ENCODE data around the gene LMO4.

Gene LMO4

DNA sequence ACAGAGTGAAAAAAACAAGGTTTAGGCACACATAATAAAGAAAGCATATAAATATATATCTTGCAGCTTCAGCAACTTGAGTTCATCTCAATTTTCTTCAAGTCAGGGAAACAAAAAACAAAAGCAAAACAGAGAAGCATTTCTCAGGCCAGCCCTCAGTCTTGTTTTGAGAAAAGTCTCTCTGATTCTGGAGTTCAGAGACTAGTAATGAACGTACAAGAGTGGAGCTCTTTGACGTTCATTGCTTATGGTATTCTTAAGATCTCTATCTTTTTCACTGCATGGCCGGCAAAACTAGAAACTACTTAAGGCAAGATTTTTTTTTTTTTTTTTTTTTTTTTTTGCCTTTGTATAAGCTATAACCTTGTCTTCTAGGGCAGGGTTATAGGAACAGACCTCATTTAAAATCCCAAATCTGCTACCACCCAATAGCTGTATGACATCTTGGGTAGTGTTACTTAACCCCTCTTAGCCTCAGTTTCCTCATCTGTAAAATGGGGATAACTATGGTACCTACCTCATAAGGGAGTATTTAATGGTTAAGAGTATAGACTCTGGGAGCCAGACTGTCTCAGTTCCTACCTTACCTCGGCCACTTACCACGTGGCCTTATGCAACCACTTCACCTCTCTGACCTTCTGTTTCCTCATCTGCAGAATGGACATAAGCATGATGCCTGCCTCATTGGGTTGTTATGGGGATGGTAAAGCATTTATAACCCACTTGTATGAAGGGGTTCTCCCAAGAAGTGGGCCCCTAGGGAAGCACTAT is 33.6 kb downstream of the LMO4 start:
- no peak for DNase-seq (ENCODE audit: low read depth)
- in situ Hi-C loops (cut with HindIII; ENCODE audit: low sequenced_read_pairs): no loop called here
- TF ChIP-seq, protein P1, sequence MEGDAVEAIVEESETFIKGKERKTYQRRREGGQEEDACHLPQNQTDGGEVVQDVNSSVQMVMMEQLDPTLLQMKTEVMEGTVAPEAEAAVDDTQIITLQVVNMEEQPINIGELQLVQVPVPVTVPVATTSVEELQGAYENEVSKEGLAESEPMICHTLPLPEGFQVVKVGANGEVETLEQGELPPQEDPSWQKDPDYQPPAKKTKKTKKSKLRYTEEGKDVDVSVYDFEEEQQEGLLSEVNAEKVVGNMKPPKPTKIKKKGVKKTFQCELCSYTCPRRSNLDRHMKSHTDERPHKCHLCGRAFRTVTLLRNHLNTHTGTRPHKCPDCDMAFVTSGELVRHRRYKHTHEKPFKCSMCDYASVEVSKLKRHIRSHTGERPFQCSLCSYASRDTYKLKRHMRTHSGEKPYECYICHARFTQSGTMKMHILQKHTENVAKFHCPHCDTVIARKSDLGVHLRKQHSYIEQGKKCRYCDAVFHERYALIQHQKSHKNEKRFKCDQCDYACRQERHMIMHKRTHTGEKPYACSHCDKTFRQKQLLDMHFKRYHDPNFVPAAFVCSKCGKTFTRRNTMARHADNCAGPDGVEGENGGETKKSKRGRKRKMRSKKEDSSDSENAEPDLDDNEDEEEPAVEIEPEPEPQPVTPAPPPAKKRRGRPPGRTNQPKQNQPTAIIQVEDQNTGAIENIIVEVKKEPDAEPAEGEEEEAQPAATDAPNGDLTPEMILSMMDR (IDR thresholded peaks at IDR 0.05; ENCODE audit: low read depth, low read length, missing control alignments): no peak
- H3K4me3 ChIP-seq (ENCODE audit: low read depth, low read length): no peak overlapping the region

DNA sequence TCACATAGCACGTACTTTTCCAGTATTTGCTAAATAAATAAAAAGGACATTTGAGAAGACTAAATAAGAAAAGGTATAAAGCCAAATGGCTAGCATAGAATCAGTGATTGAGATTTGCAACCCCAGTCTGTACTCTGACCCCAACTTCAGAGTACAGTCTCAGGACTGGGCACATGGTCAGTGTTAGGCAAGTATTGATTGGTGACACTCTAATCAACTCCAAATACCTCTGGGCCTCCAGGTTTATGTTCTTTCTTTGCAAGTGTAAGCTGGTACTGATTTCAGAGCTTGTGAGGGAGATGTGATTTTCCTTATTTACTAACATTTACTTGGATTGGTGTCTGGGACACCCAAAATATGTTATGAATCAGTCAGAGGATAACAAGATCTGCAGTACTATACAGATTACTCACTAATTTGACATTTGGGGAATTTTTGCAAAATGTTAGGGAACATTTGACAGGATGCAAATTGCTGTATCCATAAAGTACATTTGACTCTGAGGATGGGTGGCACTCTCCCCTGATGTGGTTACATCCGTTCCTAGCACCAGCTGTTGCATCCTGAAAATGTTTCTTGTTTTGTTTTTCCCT is 34.2 kb downstream of the LMO4 start:
- in situ Hi-C loops (cut with HindIII; ENCODE audit: low sequenced_read_pairs): no loop called here
- no peak for DNase-seq (ENCODE audit: low read depth)
- TF ChIP-seq, protein P1 (IDR thresholded peaks at IDR 0.05; ENCODE audit: low read depth, low read length, missing control alignments): no peak
- H3K4me3 ChIP-seq (ENCODE audit: low read depth, low read length): no peak overlapping the region

DNA sequence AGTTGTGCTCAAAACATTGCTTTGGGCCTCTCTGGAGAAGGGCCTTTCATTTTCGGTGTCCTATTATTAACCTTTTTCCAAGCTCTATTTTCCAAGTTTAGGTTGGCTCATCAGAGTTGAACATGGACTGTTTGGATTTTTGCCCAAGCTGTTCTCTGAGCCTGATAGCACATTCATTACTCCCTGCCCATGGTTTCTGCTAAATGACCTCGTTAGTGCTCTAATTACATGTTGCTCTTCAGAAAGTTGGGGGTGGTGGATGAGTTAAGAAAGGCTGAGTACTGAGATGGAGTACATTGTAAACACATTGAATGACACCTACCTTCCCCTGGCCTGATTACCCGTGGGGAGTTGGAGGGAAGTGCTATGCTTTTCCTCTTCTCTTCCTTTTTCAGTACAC is 38.9 kb downstream of the LMO4 start:
- in situ Hi-C loops (cut with HindIII; ENCODE audit: low sequenced_read_pairs): no loop called here
- DNase-seq (ENCODE audit: low read depth): no peak
- TF ChIP-seq, protein P1 (IDR thresholded peaks at IDR 0.05; ENCODE audit: low read depth, low read length, missing control alignments): no peak
- H3K4me3 ChIP-seq (ENCODE audit: low read depth, low read length): no peak overlapping the region

DNA sequence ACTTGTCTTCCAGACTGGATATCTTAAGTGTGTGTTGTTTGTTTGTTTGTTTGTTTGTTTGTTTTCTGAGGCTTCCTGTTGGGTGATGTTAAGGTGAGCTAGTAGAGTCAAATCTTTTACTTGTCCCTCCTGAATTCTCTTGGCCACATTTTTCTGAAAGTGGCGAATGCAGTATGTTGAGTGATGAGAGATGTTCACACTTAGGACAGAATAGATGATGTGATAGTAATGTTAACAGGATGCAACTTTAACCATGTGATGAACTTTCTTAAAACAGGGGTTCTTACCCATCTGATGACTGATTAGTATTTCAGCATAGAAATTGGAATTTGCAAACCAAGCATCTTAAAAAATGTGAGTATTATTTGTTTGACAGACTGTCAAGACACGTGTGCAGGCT is 40.2 kb downstream of the LMO4 start:
- TF ChIP-seq, protein P1 (IDR thresholded peaks at IDR 0.05; ENCODE audit: low read depth, low read length, missing control alignments): no peak
- in situ Hi-C loops (cut with HindIII; ENCODE audit: low sequenced_read_pairs): no loop called here
- no peak for DNase-seq (ENCODE audit: low read depth)
- H3K4me3 ChIP-seq (ENCODE audit: low read depth, low read length): no peak overlapping the region

DNA sequence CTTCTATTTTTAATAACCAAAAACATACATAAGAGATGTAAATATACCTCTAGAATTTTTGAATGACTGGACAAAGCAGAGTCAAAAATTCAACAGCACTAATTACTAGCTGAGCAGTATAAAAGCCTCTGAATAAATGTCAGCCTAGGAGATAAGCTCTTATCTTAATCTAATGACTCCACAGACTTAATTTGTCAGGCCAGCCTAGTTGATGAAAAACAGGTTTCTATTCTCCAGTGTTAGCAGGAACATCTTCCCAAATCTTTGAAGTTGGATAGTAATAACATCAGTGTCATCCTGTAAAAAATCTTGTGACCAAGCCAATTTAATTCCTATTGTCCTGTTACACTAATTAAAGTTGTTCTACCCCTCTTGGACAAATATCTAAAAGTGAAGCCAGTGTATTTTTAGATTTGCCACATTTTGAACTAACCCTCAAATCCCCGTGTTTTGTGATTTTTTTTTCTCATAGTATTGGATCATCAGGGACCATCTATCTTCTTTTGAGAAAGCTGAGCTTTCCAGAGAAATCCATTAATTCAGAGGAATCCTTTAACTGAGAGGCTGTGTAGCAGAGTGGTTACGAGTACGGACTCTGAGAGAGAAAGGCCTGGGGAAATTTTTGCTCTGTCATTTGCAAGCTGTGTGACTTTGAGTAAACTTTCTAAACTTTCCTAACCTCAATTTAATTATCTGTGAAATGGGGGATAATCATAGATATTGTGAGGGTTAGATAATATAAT is 41.2 kb downstream of the LMO4 start:
- TF ChIP-seq, protein P1 (IDR thresholded peaks at IDR 0.05; ENCODE audit: low read depth, low read length, missing control alignments): no peak
- in situ Hi-C loops (cut with HindIII; ENCODE audit: low sequenced_read_pairs): no loop called here
- no peak overlapping the region for H3K4me3 ChIP-seq (ENCODE audit: low read depth, low read length)
- DNase-seq (ENCODE audit: low read depth): no peak

DNA sequence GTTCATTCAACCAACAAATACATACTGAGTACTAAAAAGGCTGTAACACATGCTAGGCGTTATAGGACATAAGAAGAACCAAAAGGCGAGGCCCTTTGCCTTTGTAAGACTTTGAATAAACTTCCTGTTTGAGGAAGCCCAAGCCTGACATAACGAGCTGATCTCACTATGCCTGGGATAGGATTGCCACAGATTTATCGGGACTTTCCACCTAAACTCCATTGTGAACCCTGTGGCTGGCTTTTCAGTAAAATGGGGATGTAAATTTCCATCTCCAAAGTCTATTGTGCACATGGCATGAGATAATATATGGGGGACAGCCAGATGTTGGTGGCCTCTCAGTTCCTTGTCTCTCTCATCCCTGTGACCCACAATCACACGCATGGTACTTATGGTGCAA is 41.9 kb downstream of the LMO4 start:
- in situ Hi-C loops (cut with HindIII; ENCODE audit: low sequenced_read_pairs): no loop called here

More for the DNA sequence above, 41.9 kb downstream of the LMO4 start:
- no peak overlapping the region for H3K4me3 ChIP-seq (ENCODE audit: low read depth, low read length)
- TF ChIP-seq, protein P1 (IDR thresholded peaks at IDR 0.05; ENCODE audit: low read depth, low read length, missing control alignments): no peak
- DNase-seq (ENCODE audit: low read depth): no peak
